ENCODE results near the gene FAM177B. TPM values are rescaled to one million over a fixed set of nuclear protein-coding genes. Genes with fewer than 3 reads are reported as not detected.

FAM177B gene
- total RNA-seq = not detected in 2 replicates

GRCh38 chr1:222736972-222737371 is at the start of gene FAM177B:
Gene FAM177B, plus strand, starts transcription at chr1:222737202. Its CDS starts 9,344 bp downstream, at chr1:222746546.

DNA sequence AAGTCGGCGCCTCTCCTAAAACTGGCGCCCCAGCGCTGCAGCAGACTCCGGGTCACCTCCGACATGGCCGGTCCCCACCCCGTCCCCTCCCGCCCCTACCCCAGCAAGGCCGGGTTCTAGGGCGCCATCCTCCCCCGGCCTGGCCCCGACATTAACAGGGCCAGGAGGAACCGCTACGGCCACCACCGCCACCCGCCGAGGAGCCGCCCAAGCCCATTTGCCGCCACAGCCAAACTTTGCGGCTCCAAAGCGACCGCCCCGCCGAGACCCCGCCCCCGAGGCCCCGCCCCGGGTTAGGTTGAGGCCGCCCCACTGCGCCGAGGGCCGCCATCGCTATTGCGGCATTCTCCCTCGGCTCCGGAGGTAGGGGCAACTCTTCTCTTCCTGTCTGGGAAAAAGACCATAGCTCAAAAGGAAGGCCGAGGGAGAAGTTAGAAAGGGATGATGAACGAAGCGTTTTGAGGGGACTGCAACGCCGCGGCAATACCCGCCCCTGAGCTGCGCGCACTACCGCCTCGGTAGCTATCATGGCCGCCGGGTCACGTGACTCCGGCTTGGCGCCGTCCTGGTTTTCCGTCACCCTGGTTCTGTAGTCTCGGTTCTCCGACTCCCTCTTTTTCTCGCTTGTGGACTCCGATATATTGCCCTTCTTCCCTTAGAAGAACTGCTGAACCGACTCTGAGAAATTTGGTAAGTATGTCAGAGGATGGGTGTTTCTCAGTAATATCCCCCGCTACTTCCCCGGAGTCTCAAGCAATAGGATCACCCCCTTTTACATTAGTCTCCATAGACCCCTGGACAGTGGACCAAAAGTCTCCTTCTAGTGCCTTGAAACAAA is 24.5 kb upstream of the FAM177B start, which contains the start of the genes AIDA and BROX:
TSS of gene AIDA (minus strand) at position 239 of the 838 bp plus-strand sequence. CDS start at position 65, 174 bp downstream.
TSS of gene BROX (plus strand) at position 312 of the 838 bp plus-strand sequence. CDS start 3,136 bp downstream, outside the sequence.

Other genes starting within 250 kb of the FAM177B start
- gene HHIPL2, start 189.1 kb upstream of the FAM177B start, total RNA-seq = not detected in 2 replicates
- 4.4 and 7.9 TPM in 2 replicates for gene TAF1A, start 147.3 kb upstream of the FAM177B start, total RNA-seq
- gene MIA3, start 119.1 kb upstream of the FAM177B start, total RNA-seq = 19.7 and 41.7 TPM in 2 replicates
- gene AIDA, start 24.7 kb upstream of the FAM177B start, total RNA-seq = 56.9 and 60.8 TPM in 2 replicates
- gene BROX, start 24.6 kb upstream of the FAM177B start, total RNA-seq = 41.5 and 48.9 TPM in 2 replicates
- gene DISP1, start 77.8 kb downstream of the FAM177B start, total RNA-seq = 1.1 TPM in 2 replicates

All from mammary microvascular endothelial cell (primary cell).